Measurements from ENCODE around the gene ARID4B. TPM values are rescaled to one million over a fixed set of nuclear protein-coding genes. Genes with fewer than 3 reads are reported as not detected.

Gene ARID4B
- polyA plus RNA-seq, 1 donor from 2014 or later: 49.3 TPM

- no peaks in the 10 kb centered on the region for H3K79me2 ChIP-seq (replicated peaks; ENCODE audit: insufficient read depth, low read length)
- H3K4me3 ChIP-seq (ENCODE audit: low read length): no peak overlapping the region
- no peak overlapping the region for H2AFZ ChIP-seq (ENCODE audit: low read depth, low read length)
- H3K36me3 ChIP-seq (ENCODE audit: insufficient read depth, low read length): no peaks in the 10 kb centered on the region
- H3K27ac ChIP-seq (ENCODE audit: low read length): no peak overlapping the region
- no peaks in the 10 kb centered on the region for H3K27me3 ChIP-seq (ENCODE audit: insufficient read depth, low read depth, low read length)
- H4K20me1 ChIP-seq (ENCODE audit: insufficient read depth): no peaks in the 10 kb centered on the region
- no peaks in the 10 kb centered on the region for H3F3A ChIP-seq (ENCODE audit: insufficient read depth, low read length, poor library complexity, severe bottlenecking)
- H3K9me3 ChIP-seq (ENCODE audit: low read length): no peaks in the 10 kb centered on the region
- H3K4me2 ChIP-seq (ENCODE audit: low read length): no peak overlapping the region
- H3K9me2 ChIP-seq (ENCODE audit: insufficient read depth, low read length): no peaks in the 10 kb centered on the region
- H3K9ac ChIP-seq (ENCODE audit: low read length): no peak overlapping the region
- TF ChIP-seq TAF1 (IDR thresholded peaks at IDR 0.05; ENCODE audit: low read depth) (no peak), CTCF (IDR thresholded peaks at IDR 0.05; ENCODE audit: poor library complexity, severe bottlenecking) (no peak), MXI1 (conservative IDR thresholded peaks at IDR 0.05; ENCODE audit: poor library complexity, severe bottlenecking) (no peak), REST (IDR thresholded peaks at IDR 0.05; ENCODE audit: borderline replicate concordance) (no peak), SMC3 (conservative IDR thresholded peaks at IDR 0.05; ENCODE audit: poor library complexity) (no peak), POLR2AphosphoS5 (IDR thresholded peaks at IDR 0.05) (no peak), RAD21 (conservative IDR thresholded peaks at IDR 0.05) (no peak), EZH2 (IDR thresholded peaks at IDR 0.05; ENCODE audit: borderline replicate concordance, insufficient read depth, low read length, poor library complexity, severe bottlenecking) (no peak), EP300 (conservative IDR thresholded peaks at IDR 0.05; ENCODE audit: poor library complexity, severe bottlenecking) (no peak)
These were observed 176.9 kb downstream of the ARID4B start for GRCh38 chr1:235151033-235151432.

GRCh38 chr1:235149824-235150223, 178.2 kb downstream of the ARID4B start:
- Histone ChIP-seq H3K27ac (ENCODE audit: low read length) (no peak overlapping the region), H3K79me2 (replicated peaks; ENCODE audit: insufficient read depth, low read length) (no peaks in the 10 kb centered on the region), H4K20me1 (ENCODE audit: insufficient read depth) (no peaks in the 10 kb centered on the region), H2AFZ (ENCODE audit: low read depth, low read length) (no peak overlapping the region), H3K9ac (ENCODE audit: low read length) (no peak overlapping the region), H3K4me3 (ENCODE audit: low read length) (no peak overlapping the region), H3K4me2 (ENCODE audit: low read length) (no peak overlapping the region), H3K9me3 (ENCODE audit: low read length) (no peaks in the 10 kb centered on the region), H3K9me2 (ENCODE audit: insufficient read depth, low read length) (no peaks in the 10 kb centered on the region), H3F3A (ENCODE audit: insufficient read depth, low read length, poor library complexity, severe bottlenecking) (no peaks in the 10 kb centered on the region), H3K27me3 (ENCODE audit: insufficient read depth, low read depth, low read length) (no peaks in the 10 kb centered on the region), H3K36me3 (ENCODE audit: insufficient read depth, low read length) (no peaks in the 10 kb centered on the region)
- no peak for TF ChIP-seq EP300 (conservative IDR thresholded peaks at IDR 0.05; ENCODE audit: poor library complexity, severe bottlenecking)
- no peak for TF ChIP-seq REST (IDR thresholded peaks at IDR 0.05; ENCODE audit: borderline replicate concordance)
- no peak for TF ChIP-seq SMC3 (conservative IDR thresholded peaks at IDR 0.05; ENCODE audit: poor library complexity)
- no peak for TF ChIP-seq EZH2 (IDR thresholded peaks at IDR 0.05; ENCODE audit: borderline replicate concordance, insufficient read depth, low read length, poor library complexity, severe bottlenecking)
- no peak for TF ChIP-seq POLR2AphosphoS5 (IDR thresholded peaks at IDR 0.05)
- no peak for TF ChIP-seq TAF1 (IDR thresholded peaks at IDR 0.05; ENCODE audit: low read depth)
- TF ChIP-seq CTCF (IDR thresholded peaks at IDR 0.05; ENCODE audit: poor library complexity, severe bottlenecking): no peak
- no peak for TF ChIP-seq MXI1 (conservative IDR thresholded peaks at IDR 0.05; ENCODE audit: poor library complexity, severe bottlenecking)
- TF ChIP-seq RAD21 (conservative IDR thresholded peaks at IDR 0.05): no peak

Data from neural cell (in vitro differentiated cells).